ENCODE data around the gene GPR62.
A peak's percentile ranks its signal among the peaks of the same experiment; 100 is the strongest.

DNA sequence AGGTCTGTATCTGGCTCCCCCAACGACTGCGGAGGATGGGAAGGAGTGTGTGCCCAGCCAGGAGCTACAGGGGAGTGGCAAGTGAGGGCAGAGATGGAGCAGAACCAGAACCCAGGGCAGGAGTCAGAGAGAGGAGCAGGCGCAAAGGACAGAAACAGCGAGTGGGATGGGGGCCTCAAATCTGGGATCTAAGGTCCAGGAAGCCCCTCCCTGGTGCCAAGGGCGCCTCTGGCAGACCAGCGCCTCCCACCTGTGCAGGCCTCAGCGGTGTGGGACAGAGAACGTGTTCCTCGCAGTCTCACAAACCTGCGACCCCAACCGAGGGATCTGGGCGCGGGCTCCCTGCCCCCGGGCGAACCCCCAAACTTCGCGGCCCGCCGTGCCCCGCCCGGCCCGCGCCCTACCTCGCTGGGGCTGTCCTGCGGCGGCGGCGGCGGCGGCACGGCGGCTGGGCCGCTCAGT, 11.8 kb downstream of the GPR62 start:
- TF ChIP-seq, protein P1, sequence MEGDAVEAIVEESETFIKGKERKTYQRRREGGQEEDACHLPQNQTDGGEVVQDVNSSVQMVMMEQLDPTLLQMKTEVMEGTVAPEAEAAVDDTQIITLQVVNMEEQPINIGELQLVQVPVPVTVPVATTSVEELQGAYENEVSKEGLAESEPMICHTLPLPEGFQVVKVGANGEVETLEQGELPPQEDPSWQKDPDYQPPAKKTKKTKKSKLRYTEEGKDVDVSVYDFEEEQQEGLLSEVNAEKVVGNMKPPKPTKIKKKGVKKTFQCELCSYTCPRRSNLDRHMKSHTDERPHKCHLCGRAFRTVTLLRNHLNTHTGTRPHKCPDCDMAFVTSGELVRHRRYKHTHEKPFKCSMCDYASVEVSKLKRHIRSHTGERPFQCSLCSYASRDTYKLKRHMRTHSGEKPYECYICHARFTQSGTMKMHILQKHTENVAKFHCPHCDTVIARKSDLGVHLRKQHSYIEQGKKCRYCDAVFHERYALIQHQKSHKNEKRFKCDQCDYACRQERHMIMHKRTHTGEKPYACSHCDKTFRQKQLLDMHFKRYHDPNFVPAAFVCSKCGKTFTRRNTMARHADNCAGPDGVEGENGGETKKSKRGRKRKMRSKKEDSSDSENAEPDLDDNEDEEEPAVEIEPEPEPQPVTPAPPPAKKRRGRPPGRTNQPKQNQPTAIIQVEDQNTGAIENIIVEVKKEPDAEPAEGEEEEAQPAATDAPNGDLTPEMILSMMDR (IDR thresholded peaks at IDR 0.05) = no peak
- TF ChIP-seq POLR2A (IDR thresholded peaks at IDR 0.05) = peak; percentile 47
